SU-DHL-6 (cell line): Measurements from ENCODE around the gene GNPTG.

Experiments used
- H2AFZ ChIP-seq: fragments of 200-600 bp; sonication (generic); 2 replicates; pipeline ENCODE4 v1.6.1; 2014; ENCODE audit warnings: low read depth, mild to moderate bottlenecking, moderate library complexity, mixed read lengths, antibody characterized with exemption, low read length; ENCODE audit not compliant: severe bottlenecking
- H3F3A ChIP-seq: fragments of 200-600 bp; shearing (Covaris generic); 2 replicates; pipeline ENCODE4 v1.6.0; 2016; ENCODE audit warnings: antibody characterized with exemption, mild to moderate bottlenecking; ENCODE audit not compliant: insufficient read depth
- H3K27ac ChIP-seq: fragments of 200-600 bp; sonication (generic); 2 replicates; pipeline ENCODE4 v1.5.1; 2016; ENCODE audit warnings: low read depth, mild to moderate bottlenecking, low read length, moderate library complexity, mixed read lengths
- H3K27me3 ChIP-seq: fragments of 200-600 bp; sonication (generic), shearing (Covaris generic); 2 replicates; pipeline ENCODE4 v1.6.0; 2014; ENCODE audit warnings: mild to moderate bottlenecking, low read length
- H3K36me3 ChIP-seq: fragments of 200-600 bp; sonication (generic); 2 replicates; pipeline ENCODE4 v1.6.1; 2014; ENCODE audit warnings: mild to moderate bottlenecking, low read length, mixed read lengths
- H3K4me2 ChIP-seq: fragments of 300-600, 200-600 bp; shearing (Covaris generic), sonication (generic); 2 replicates; pipeline ENCODE4 v1.6.0; 2014; ENCODE audit warnings: low read length, low read depth, mild to moderate bottlenecking; ENCODE audit not compliant: poor library complexity, severe bottlenecking
- H3K4me3 ChIP-seq: fragments of 200-600 bp; sonication (generic); 2 replicates; pipeline ENCODE4 v1.5.1; 2014; ENCODE audit warnings: antibody characterized with exemption, low read length, mild to moderate bottlenecking, mixed read lengths; ENCODE audit not compliant: insufficient read depth, poor library complexity, severe bottlenecking
- H3K79me2 ChIP-seq: fragments of 200-600 bp; sonication (generic); 2 replicates; pipeline ENCODE4 v1.6.1; 2014; ENCODE audit warnings: mild to moderate bottlenecking, low read length, moderate library complexity; ENCODE audit not compliant: insufficient read depth
- H3K9ac ChIP-seq: fragments of 200-600 bp; sonication (generic); 2 replicates; pipeline ENCODE4 v1.7.0; 2014; ENCODE audit warnings: mild to moderate bottlenecking, low read length
- H3K9me2 ChIP-seq: fragments of 200-600 bp; sonication (generic); replicated peaks from 2 replicates; pipeline ENCODE4 v1.6.1; 2014; ENCODE audit warnings: low read length; ENCODE audit not compliant: insufficient read depth
- H3K9me3 ChIP-seq: fragments of 200-600 bp; sonication (generic); 2 replicates; pipeline ENCODE4 v1.6.1; 2014; ENCODE audit warnings: low read length, mixed read lengths; ENCODE audit not compliant: insufficient read depth
- H4K20me1 ChIP-seq: fragments of 200-600 bp; sonication (generic); 2 replicates; pipeline ENCODE4 v1.6.1; 2014; ENCODE audit warnings: low read depth, mild to moderate bottlenecking, antibody characterized with exemption, low read length, moderate library complexity, mixed read lengths
- CTCF ChIP-seq: fragments of 200-600 bp; sonication (generic); IDR thresholded peaks from one replicate; pipeline ENCODE4 v1.5.1; 2017; ENCODE audit warnings: antibody characterized with exemption, mild to moderate bottlenecking, low read length, moderate library complexity; ENCODE audit not compliant: insufficient read depth, poor library complexity, severe bottlenecking
- EZH2phosphoT487 ChIP-seq: fragments of 200-600 bp; sonication (generic), shearing (Covaris generic); conservative IDR thresholded peaks from 2 replicates; pipeline ENCODE4 v1.6.1; 2018; ENCODE audit warnings: mild to moderate bottlenecking, antibody characterized with exemption, low read length, moderate library complexity, mixed read lengths

Gene GNPTG

DNA sequence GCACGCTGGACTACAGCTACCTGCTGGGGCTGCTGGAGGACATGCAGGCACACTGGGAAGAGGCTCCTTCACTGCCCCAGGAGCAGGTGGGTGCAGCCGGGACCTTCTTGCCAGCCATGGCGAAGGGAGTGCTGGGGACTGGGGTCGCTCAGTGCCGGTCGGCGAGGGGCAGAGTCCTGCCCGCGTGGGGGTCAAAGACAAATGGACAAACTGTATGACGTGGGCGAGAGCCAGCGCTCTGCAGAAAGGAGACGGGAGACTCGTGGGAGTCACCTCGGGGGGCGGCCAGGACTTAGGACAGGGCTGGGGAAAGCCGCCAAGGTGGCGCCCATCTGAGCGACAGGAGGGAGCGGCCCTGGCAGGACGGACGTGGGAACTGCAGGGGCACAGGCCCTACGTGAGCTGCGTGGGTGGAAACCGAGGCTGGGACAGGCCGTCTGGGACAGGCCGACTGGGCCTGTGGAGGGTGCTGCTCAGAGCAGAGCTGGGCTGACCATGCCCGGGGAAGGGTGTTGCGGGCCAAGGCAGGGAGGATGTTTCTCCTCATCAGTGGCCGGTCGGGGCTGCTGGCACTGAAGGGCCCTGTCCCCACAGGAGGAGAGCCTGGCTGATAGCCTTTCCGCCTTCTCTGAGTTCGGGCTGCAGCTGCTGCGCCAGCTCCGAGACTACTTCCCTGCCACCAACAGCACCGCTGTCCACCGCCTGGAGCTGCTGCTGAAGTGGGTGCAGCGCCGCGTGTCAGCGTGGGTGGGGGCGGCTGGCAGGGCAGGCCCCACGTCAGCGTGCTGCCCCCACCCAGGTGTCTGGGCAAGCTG, 8.1 kb upstream of the GNPTG start:
- Histone ChIP-seq H3K4me3 (no peak overlapping the region), H3K79me2 (no peaks in the 10 kb centered on the region), H3K9me3 (no peaks in the 10 kb centered on the region), H3K9me2 (no peaks in the 10 kb centered on the region), H3K4me2 (peak overlapping the region; percentile 50), H3F3A (no peaks in the 10 kb centered on the region), H4K20me1 (no peaks in the 10 kb centered on the region), H2AFZ (no peak overlapping the region), H3K9ac (no peak overlapping the region), H3K36me3 (no peaks in the 10 kb centered on the region), H3K27me3 (no peaks in the 10 kb centered on the region), H3K27ac (no peak overlapping the region)
- TF ChIP-seq CTCF: no peak
- no peak for TF ChIP-seq EZH2phosphoT487

DNA sequence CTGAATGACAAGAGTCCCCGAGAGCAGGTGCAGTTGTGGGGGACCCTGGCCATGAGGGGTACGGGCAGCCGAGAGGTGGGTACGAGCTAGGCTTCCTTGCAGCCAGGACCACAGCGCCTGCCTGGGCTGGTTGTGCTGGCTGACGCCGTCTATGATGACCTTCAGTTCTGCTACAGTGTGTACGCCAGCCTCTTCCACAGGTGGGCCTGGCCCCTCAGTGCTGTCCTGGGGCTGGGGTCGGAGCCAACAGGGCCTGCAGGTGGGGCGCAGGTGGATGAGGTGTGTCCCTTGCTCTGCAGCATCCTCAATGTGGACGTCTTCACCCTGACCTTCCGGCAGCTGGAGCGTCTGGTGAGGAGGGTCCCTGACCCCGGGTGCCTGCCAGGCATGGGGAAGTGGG, 7.2 kb upstream of the GNPTG start:
- no peak overlapping the region for H3K27ac ChIP-seq
- no peaks in the 10 kb centered on the region for H3K9me2 ChIP-seq
- H3K27me3 ChIP-seq: no peaks in the 10 kb centered on the region
- H3F3A ChIP-seq: no peaks in the 10 kb centered on the region
- H3K4me3 ChIP-seq: no peak overlapping the region
- no peak overlapping the region for H2AFZ ChIP-seq
- no peak for TF ChIP-seq EZH2phosphoT487
- TF ChIP-seq CTCF: no peak
- no peaks in the 10 kb centered on the region for H3K9me3 ChIP-seq
- no peaks in the 10 kb centered on the region for H3K36me3 ChIP-seq
- no peaks in the 10 kb centered on the region for H4K20me1 ChIP-seq
- no peaks in the 10 kb centered on the region for H3K79me2 ChIP-seq
- no peak overlapping the region for H3K9ac ChIP-seq
- H3K4me2 ChIP-seq: no peak overlapping the region

GRCh38 chr16:1345087-1345486, 6.6 kb upstream of the GNPTG start:
- Histone ChIP-seq H3K4me2 (no peak overlapping the region), H4K20me1 (no peaks in the 10 kb centered on the region), H3K9ac (no peak overlapping the region), H3K27ac (no peak overlapping the region), H2AFZ (no peak overlapping the region), H3K79me2 (no peaks in the 10 kb centered on the region), H3K9me3 (no peaks in the 10 kb centered on the region), H3K27me3 (no peaks in the 10 kb centered on the region), H3K9me2 (no peaks in the 10 kb centered on the region), H3F3A (no peaks in the 10 kb centered on the region), H3K36me3 (no peaks in the 10 kb centered on the region), H3K4me3 (no peak overlapping the region)
- no peak for TF ChIP-seq EZH2phosphoT487
- no peak for TF ChIP-seq CTCF
